WERI-Rb-1 (cell line): ENCODE measurements around the gene HORMAD2.

ENCODE experiments used
- DNase-seq: peaks from one replicate; pipeline ENCODE4 v3.0.0-alpha.2; 2020
- H3K27ac ChIP-seq: fragments of 250-450 bp; sonication (Bioruptor Pico); 2 replicates; pipeline ENCODE4 v1.5.1; 2020; ENCODE audit warnings: mild to moderate bottlenecking, moderate library complexity
- H3K27me3 ChIP-seq: fragments of 250-450 bp; sonication (Bioruptor Pico); 2 replicates; pipeline ENCODE4 v1.5.1; 2021; ENCODE audit warnings: mild to moderate bottlenecking, low read depth, moderate library complexity; ENCODE audit not compliant: insufficient read depth, severe bottlenecking
- H3K36me3 ChIP-seq: fragments of 250-450 bp; sonication (Bioruptor Pico); 2 replicates; pipeline ENCODE4 v1.5.1; 2020; ENCODE audit warnings: mild to moderate bottlenecking, moderate library complexity
- H3K4me3 ChIP-seq: 2 replicates; pipeline ENCODE4 v1.5.1; 2011; ENCODE audit warnings: low read depth, mild to moderate bottlenecking, control low read depth, low read length
- H3K9me3 ChIP-seq: fragments of 250-450 bp; sonication (Bioruptor Pico); 2 replicates; pipeline ENCODE4 v1.5.1; 2021; ENCODE audit warnings: mild to moderate bottlenecking, moderate library complexity; ENCODE audit not compliant: severe bottlenecking
- TF ChIP-seq, protein P1 (sequence below): IDR thresholded peaks from 2 replicates; pipeline ENCODE4 v1.5.1; 2011; ENCODE audit warnings: low read depth, mild to moderate bottlenecking, control low read depth, inconsistent platforms, low read length

HORMAD2 gene

GRCh38 chr22:30224161-30224857 lies 144.0 kb downstream of the HORMAD2 start:
- Histone ChIP-seq H3K27ac (no peak overlapping the region), H3K27me3 (no peaks in the 10 kb centered on the region), H3K36me3 (no peaks in the 10 kb centered on the region), H3K9me3 (no peaks in the 10 kb centered on the region), H3K4me3 (no peak overlapping the region)
- no peak for DNase-seq
- TF ChIP-seq, protein P1, sequence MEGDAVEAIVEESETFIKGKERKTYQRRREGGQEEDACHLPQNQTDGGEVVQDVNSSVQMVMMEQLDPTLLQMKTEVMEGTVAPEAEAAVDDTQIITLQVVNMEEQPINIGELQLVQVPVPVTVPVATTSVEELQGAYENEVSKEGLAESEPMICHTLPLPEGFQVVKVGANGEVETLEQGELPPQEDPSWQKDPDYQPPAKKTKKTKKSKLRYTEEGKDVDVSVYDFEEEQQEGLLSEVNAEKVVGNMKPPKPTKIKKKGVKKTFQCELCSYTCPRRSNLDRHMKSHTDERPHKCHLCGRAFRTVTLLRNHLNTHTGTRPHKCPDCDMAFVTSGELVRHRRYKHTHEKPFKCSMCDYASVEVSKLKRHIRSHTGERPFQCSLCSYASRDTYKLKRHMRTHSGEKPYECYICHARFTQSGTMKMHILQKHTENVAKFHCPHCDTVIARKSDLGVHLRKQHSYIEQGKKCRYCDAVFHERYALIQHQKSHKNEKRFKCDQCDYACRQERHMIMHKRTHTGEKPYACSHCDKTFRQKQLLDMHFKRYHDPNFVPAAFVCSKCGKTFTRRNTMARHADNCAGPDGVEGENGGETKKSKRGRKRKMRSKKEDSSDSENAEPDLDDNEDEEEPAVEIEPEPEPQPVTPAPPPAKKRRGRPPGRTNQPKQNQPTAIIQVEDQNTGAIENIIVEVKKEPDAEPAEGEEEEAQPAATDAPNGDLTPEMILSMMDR = no peak

DNA sequence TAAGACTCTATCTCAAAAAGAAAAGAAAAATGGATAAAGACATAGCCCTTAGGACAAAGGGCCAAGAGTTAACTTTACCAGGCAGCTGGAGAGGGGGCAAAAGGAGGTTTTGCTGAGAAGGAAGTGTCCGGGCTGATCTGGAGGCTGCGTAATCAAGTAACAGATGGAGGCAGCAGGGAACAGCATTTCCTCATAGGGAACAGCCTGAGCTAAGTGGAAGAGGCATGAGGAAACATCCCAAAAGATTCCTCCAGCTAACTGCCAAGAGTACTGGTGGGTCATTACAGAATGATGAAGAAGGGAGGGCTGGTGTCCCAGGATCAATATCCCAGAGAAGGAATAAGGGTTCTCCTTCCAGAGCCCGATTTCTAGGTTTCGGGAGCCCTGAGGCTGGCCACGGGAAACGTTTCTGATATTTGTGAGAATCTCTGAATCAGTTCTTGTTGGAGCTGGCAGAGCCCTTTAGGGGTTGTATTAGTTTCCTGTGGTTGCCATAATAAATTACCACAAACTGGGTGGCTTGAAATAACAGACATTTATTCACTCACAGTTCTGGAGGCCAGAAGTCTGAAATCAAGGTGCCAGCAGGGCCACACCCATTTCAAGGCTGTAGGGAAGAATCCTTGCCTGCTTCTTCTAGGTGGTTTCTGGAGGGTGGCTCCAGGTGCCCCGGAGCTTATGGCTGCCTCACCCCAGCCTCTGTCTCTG lies 145.1 kb downstream of the HORMAD2 start:
- Histone ChIP-seq H3K9me3 (no peaks in the 10 kb centered on the region), H3K4me3 (no peak overlapping the region), H3K27ac (no peak overlapping the region), H3K36me3 (no peaks in the 10 kb centered on the region), H3K27me3 (no peaks in the 10 kb centered on the region)
- TF ChIP-seq, protein P1 = no peak
- DNase-seq = no peak

GRCh38 chr22:30226192-30226832 lies 146.0 kb downstream of the HORMAD2 start:
- Histone ChIP-seq H3K27ac (no peak overlapping the region), H3K27me3 (no peaks in the 10 kb centered on the region), H3K9me3 (no peaks in the 10 kb centered on the region), H3K4me3 (no peak overlapping the region), H3K36me3 (no peaks in the 10 kb centered on the region)
- TF ChIP-seq, protein P1 = no peak
- DNase-seq = no peak
